ENCODE results near the gene SH3BGRL3. TPM values are rescaled to one million over a fixed set of nuclear protein-coding genes. Genes with fewer than 3 reads are reported as not detected.
A peak's percentile ranks its signal among the peaks of the same experiment; 100 is the strongest.
"Not testable (repeated sequence)": the region's sequence is repeated elsewhere in the genome, so short reads cannot be mapped to it uniquely, and the experiment has no call there.

The SH3BGRL3 gene
- 100 to 1,000 TPM in 3 of 4 donors, 10 to 100 TPM in 1; 90.9 to 238 (median 178) TPM for polyA plus RNA-seq
- long read RNA-seq, donor 1 = 0 reads
- long read RNA-seq, donor 2, transcript SH3BGRL3-201 (3 exons, 1,661 nt) = major isoform, 60 of 61 reads
- long read RNA-seq, donor 2, partial matches to known transcripts = 0 of 61 reads
- long read RNA-seq, donor 2, other reads (novel, unspliced or antisense) = 0 of 61 reads
- long read RNA-seq, donor 3, transcript SH3BGRL3-201 (3 exons, 1,661 nt) = major isoform, 64 of 68 reads
- long read RNA-seq, donor 3, partial matches to known transcripts = 0 of 68 reads
- long read RNA-seq, donor 3, other reads (novel, unspliced or antisense) = 0 of 68 reads
- long read RNA-seq, donor 4, partial matches to known transcripts = 0 of 1 reads
- long read RNA-seq, donor 4, other reads (novel, unspliced or antisense) = 0 of 1 reads
- long read RNA-seq, donor 5, transcript SH3BGRL3-201 (3 exons, 1,661 nt) = major isoform, 19 of 26 reads
- long read RNA-seq, donor 5, partial matches to known transcripts = 5 of 26 reads
- long read RNA-seq, donor 5, other reads (novel, unspliced or antisense) = 0 of 26 reads
- long read RNA-seq, donor 6, transcript SH3BGRL3-201 (3 exons, 1,661 nt) = major isoform, 84 of 87 reads
- long read RNA-seq, donor 6, partial matches to known transcripts = 0 of 87 reads
- long read RNA-seq, donor 6, other reads (novel, unspliced or antisense) = 0 of 87 reads
- long read RNA-seq, donor 7 = 0 reads
- long read RNA-seq, donor 8, transcript SH3BGRL3-201 (3 exons, 1,661 nt) = major isoform, 10 of 10 reads
- long read RNA-seq, donor 8, partial matches to known transcripts = 0 of 10 reads
- long read RNA-seq, donor 8, other reads (novel, unspliced or antisense) = 0 of 10 reads
- long read RNA-seq, donor 9, transcript SH3BGRL3-201 (3 exons, 1,661 nt) = major isoform, 19 of 21 reads
- long read RNA-seq, donor 9, partial matches to known transcripts = 0 of 21 reads
- long read RNA-seq, donor 9, other reads (novel, unspliced or antisense) = 0 of 21 reads
- long read RNA-seq, donor 10, transcript SH3BGRL3-201 (3 exons, 1,661 nt) = major isoform, 163 of 182 reads
- long read RNA-seq, donor 10, transcript SH3BGRL3-202 (2 exons, 768 nt) = minor isoform, 12 of 182 reads
- long read RNA-seq, donor 10, partial matches to known transcripts = 7 of 182 reads
- long read RNA-seq, donor 10, other reads (novel, unspliced or antisense) = 0 of 182 reads

- Histone ChIP-seq H3K9me3 (ENCODE audit: control insufficient read depth in 2 of 2, insufficient read depth in 1 of 2, low read depth in 1 of 2, low read length in 1 of 2) (no peaks in the 10 kb centered on the region), H3K4me1 (ENCODE audit: control insufficient read depth in 3 of 3, insufficient read depth in 2 of 3, low read depth in 1 of 3, low read length in 2 of 3) (peaks cover 22 to 64% (median 31%) of the 10 kb centered on the region in 3 donors), H3K36me3 (ENCODE audit: control insufficient read depth in 3 of 3, insufficient read depth in 2 of 3, low read depth in 1 of 3, low read length in 3 of 3) (peaks cover 0 to 67% (median 2%) of the 10 kb centered on the region in 3 donors), H3K4me3 (ENCODE audit: low read depth in 1 of 3, low read length in 3 of 3) (peak within 1 kb of the TSS; percentile 91 to 95 (median 93)), H3K27me3 (ENCODE audit: control insufficient read depth in 3 of 3, insufficient read depth in 3 of 3, low read length in 3 of 3) (no peaks in the 10 kb centered on the region), H3K27ac (ENCODE audit: low read depth in 1 of 3, low read length in 2 of 3) (peak within 1 kb of the TSS; percentile 92 to 96 (median 93))
- FAIRE-seq (no peak), DNase-seq (peak; percentile 90 to 95)
- WGBS, 3 donors = 1% methylated on average over 38 to 66 of the region's 66 CpGs
Observed at GRCh38 chr1:26279456-26280332, at the start of gene SH3BGRL3. SH3BGRL3 (plus strand) TSS chr1:26280086; CDS start chr1:26280156, 70 bp downstream.

DNA sequence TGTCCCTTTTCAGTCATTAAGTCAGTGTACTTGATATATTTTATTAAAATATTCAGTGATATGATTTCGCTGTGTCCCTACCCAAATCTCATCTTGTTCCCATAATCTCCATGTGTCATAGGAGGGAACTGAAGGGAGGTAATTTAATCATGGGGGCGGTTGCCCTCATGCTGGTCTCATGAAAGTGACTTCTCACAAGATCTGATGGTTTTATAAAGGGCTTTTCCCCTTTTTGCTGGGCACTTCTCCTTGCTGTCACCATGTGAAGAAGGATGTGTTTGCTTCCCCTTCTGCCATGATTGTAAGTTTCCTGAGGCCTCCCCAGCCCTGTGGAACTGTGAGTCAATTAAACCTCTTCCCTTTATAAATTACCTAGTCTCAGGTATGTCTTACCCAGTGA is 49.2 kb upstream of the SH3BGRL3 start:
- H3K4me3 ChIP-seq (ENCODE audit: low read depth in 1 of 3, low read length in 3 of 3); H3K27me3 ChIP-seq (ENCODE audit: control insufficient read depth in 3 of 3, insufficient read depth in 3 of 3, low read length in 3 of 3); H3K27ac ChIP-seq (ENCODE audit: low read depth in 1 of 3, low read length in 2 of 3); FAIRE-seq; H3K36me3 ChIP-seq (ENCODE audit: control insufficient read depth in 3 of 3, insufficient read depth in 2 of 3, low read depth in 1 of 3, low read length in 3 of 3); H3K4me1 ChIP-seq (ENCODE audit: control insufficient read depth in 3 of 3, insufficient read depth in 2 of 3, low read depth in 1 of 3, low read length in 2 of 3); H3K9me3 ChIP-seq (ENCODE audit: control insufficient read depth in 2 of 2, insufficient read depth in 1 of 2, low read depth in 1 of 2, low read length in 1 of 2); DNase-seq: not testable (repeated sequence)
- 86 to 96% (median 91%) methylated on average over 2 of the region's 2 CpGs for WGBS, 3 donors

DNA sequence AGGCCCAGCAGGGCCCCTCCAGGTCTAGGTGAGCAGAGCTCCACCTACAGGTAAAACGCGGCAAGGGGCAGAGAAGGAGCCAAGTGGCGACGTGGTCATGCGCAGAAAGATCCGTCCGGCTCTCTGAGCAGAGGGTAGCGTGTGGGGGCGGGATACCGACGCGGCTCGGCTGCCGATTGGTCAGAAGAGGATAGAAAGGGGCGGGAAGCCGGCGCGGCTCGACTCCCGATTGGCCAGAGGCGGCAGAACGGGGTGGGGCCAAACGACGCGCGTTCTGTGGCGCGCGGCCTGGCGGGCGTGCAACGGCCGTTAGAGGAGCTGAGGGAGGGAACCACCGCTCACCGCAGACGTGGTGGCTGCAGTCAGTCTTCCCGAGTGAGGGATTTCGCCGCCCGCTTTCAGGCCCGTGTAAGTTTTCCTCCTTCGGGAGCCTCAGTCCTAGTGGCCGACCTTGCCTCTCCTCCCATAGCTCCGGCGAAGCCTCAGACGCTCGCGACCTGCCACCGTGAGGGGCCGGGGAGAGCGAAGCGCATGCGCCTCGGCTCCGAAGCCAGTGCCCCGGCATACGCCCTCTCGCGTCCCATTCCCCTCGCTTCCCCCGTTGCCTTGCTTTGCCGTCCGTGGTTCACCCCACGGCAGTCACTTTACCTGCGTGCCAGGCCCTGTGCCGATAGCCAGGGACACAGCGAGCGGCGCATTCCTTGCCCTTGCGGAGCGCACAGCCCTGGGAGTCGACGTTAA is 45.8 kb upstream of the SH3BGRL3 start, which contains the start of gene CEP85:
Gene CEP85 (plus strand): TSS at position 298 of the 741 bp plus-strand sequence. CDS start 5,584 bp downstream, outside the sequence.
- peak; percentile 41 for FAIRE-seq

GRCh38 chr1:26234644-26235370 is 45.1 kb upstream of the SH3BGRL3 start:
- Histone ChIP-seq H3K27ac (ENCODE audit: low read depth in 1 of 3, low read length in 2 of 3) (peak overlapping the region; percentile 86 to 91 (median 91)), H3K36me3 (ENCODE audit: control insufficient read depth in 3 of 3, insufficient read depth in 2 of 3, low read depth in 1 of 3, low read length in 3 of 3) (no peaks in the 10 kb centered on the region), H3K4me3 (ENCODE audit: low read depth in 1 of 3, low read length in 3 of 3) (peak overlapping the region; percentile 56 to 75 (median 74)), H3K4me1 (ENCODE audit: control insufficient read depth in 3 of 3, insufficient read depth in 2 of 3, low read depth in 1 of 3, low read length in 2 of 3) (peaks cover 0 to 8% (median 0%) of the 10 kb centered on the region in 3 donors), H3K27me3 (ENCODE audit: control insufficient read depth in 3 of 3, insufficient read depth in 3 of 3, low read length in 3 of 3) (no peaks in the 10 kb centered on the region), H3K9me3 (ENCODE audit: control insufficient read depth in 2 of 2, insufficient read depth in 1 of 2, low read depth in 1 of 2, low read length in 1 of 2) (no peaks in the 10 kb centered on the region)
- DNase-seq (peak in 1 of 2 donors; percentile 28), FAIRE-seq (no peak)
- 1 to 2% (median 2%) methylated on average over 30 of the region's 30 CpGs for WGBS, 3 donors

More for the DNA sequence above, 45.8 kb upstream of the SH3BGRL3 start, which contains the start of gene CEP85:
- DNase-seq = peak; percentile 99
- Histone ChIP-seq H3K36me3 (ENCODE audit: control insufficient read depth in 3 of 3, insufficient read depth in 2 of 3, low read depth in 1 of 3, low read length in 3 of 3) (no peaks in the 10 kb centered on the region), H3K27ac (ENCODE audit: low read depth in 1 of 3, low read length in 2 of 3) (peak within 1 kb of the TSS; percentile 86 to 91 (median 91)), H3K4me3 (ENCODE audit: low read depth in 1 of 3, low read length in 3 of 3) (peak within 1 kb of the TSS; percentile 56 to 75 (median 74)), H3K9me3 (ENCODE audit: control insufficient read depth in 2 of 2, insufficient read depth in 1 of 2, low read depth in 1 of 2, low read length in 1 of 2) (no peaks in the 10 kb centered on the region), H3K27me3 (ENCODE audit: control insufficient read depth in 3 of 3, insufficient read depth in 3 of 3, low read length in 3 of 3) (no peaks in the 10 kb centered on the region), H3K4me1 (ENCODE audit: control insufficient read depth in 3 of 3, insufficient read depth in 2 of 3, low read depth in 1 of 3, low read length in 2 of 3) (peaks cover 0 to 8% (median 0%) of the 10 kb centered on the region in 3 donors)
- 0% methylated on average over 52 to 73 of the region's 73 CpGs for WGBS, 3 donors

- Histone ChIP-seq H3K4me3 (ENCODE audit: low read depth in 1 of 3, low read length in 3 of 3) (no peak overlapping the region), H3K27me3 (ENCODE audit: control insufficient read depth in 3 of 3, insufficient read depth in 3 of 3, low read length in 3 of 3) (no peaks in the 10 kb centered on the region), H3K27ac (ENCODE audit: low read depth in 1 of 3, low read length in 2 of 3) (no peak overlapping the region), H3K36me3 (ENCODE audit: control insufficient read depth in 3 of 3, insufficient read depth in 2 of 3, low read depth in 1 of 3, low read length in 3 of 3) (no peaks in the 10 kb centered on the region), H3K4me1 (ENCODE audit: control insufficient read depth in 3 of 3, insufficient read depth in 2 of 3, low read depth in 1 of 3, low read length in 2 of 3) (peaks cover 0 to 8% (median 0%) of the 10 kb centered on the region in 3 donors), H3K9me3 (ENCODE audit: control insufficient read depth in 2 of 2, insufficient read depth in 1 of 2, low read depth in 1 of 2, low read length in 1 of 2) (no peaks in the 10 kb centered on the region)
- DNase-seq (no peak), FAIRE-seq (no peak)
- 71 to 74% (median 73%) methylated on average over 6 of the region's 6 CpGs for WGBS, 3 donors
Observed at GRCh38 chr1:26237230-26237966, 42.5 kb upstream of the SH3BGRL3 start.

- FAIRE-seq (no peak), DNase-seq (no peak)
- H3K4me1 ChIP-seq (ENCODE audit: control insufficient read depth in 3 of 3, insufficient read depth in 2 of 3, low read depth in 1 of 3, low read length in 2 of 3) = peaks cover 0 to 3% (median 0%) of the 10 kb centered on the region in 3 donors
- no peak overlapping the region for H3K27ac ChIP-seq (ENCODE audit: low read depth in 1 of 3, low read length in 2 of 3)
- peaks cover 0 to 10% (median 0%) of the 10 kb centered on the region in 3 donors for H3K36me3 ChIP-seq (ENCODE audit: control insufficient read depth in 3 of 3, insufficient read depth in 2 of 3, low read depth in 1 of 3, low read length in 3 of 3)
- WGBS, 3 donors = 90 to 94% (median 92%) methylated on average over 4 of the region's 4 CpGs
- H3K4me3 ChIP-seq (ENCODE audit: low read depth in 1 of 3, low read length in 3 of 3) = no peak overlapping the region
- H3K27me3 ChIP-seq (ENCODE audit: control insufficient read depth in 3 of 3, insufficient read depth in 3 of 3, low read length in 3 of 3) = no peaks in the 10 kb centered on the region
- H3K9me3 ChIP-seq (ENCODE audit: control insufficient read depth in 2 of 2, insufficient read depth in 1 of 2, low read depth in 1 of 2, low read length in 1 of 2) = no peaks in the 10 kb centered on the region
Observed at GRCh38 chr1:26239936-26240335, 40.0 kb upstream of the SH3BGRL3 start.

All from small intestine (tissue), 16 donors.